GM12874 (cell line): Measurements from ENCODE around the gene ABCB10.

ENCODE experiments used
- CTCF ChIP-seq: IDR thresholded peaks from 2 replicates; pipeline ENCODE4 v1.5.1; 2011; ENCODE audit warnings: low read depth, mild to moderate bottlenecking, control low read depth, low read length, moderate library complexity; ENCODE audit not compliant: insufficient read depth

Gene ABCB10

DNA sequence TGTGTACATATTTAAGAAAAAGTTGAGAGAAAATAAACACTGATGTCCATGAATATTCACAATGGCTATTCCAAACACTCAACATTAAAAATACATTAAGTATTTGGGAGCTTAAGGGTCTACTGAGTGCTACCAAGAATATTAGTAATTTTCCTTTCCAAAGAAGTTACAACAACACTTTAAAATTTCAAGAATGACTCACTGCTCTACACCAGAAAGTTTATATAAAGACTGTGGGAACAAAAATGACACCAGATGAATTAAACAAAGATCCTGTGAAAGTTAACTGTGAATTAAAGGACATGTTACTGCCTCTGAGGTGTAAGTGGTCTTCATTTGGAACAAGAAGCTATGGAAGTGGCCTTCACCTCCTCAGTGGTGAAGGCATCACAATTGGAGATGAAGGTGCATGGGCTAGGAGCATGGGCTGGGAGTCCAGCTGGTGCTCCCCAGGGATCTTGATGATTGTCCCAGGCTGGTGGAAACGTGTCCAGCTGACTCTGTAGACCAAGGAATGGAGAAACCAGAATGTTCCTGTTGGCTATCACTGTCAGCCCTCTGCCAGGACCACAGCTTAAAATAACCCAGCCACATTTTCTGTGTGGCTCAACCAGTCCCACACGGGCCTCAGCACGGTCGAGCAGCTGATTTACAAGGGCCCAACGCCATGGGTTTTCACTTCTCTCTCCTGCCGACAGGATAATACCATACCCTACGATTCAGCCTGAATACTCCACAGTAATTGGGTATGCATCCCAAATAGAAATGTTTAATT lies 38.6 kb upstream of the ABCB10 start:
- TF ChIP-seq CTCF, result no peak

DNA sequence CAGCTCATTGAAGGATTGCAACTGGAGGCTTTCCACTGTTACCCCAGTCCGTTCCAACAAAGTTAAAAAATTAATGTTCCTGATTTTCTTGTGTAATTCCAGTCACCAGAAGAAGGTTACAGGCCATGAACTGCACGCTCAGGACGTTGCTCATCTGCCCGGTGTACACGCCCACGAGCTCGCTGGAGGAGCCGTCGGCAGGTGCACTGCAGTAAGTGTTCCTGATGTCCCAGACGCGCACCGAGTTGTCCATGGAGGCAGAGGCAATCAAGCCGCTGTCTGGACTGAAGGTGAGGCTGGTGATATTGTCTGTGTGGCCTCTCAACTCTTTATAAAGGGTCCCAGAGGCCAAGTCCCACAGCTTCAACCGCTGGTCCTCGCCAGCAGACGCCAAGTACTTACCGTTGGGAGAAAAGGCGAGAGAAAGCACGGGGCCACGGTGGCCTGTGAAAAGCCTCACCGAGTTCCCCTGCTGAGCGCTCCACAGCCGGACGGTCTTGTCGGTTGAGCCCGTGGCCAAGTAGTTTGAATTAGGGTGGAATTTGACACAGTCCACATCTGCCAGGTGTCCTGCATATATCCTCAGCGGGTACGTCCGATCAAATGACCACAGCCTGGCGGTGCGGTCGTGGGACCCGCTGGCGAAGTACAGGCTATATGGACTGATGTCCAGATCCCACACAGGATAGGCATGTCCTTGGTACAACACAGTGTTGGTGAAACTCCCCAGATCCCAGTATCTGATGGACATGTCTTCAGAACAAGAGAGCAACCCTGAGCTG lies 35.9 kb upstream of the ABCB10 start:
- TF ChIP-seq CTCF, result no peak

- no peak for TF ChIP-seq CTCF
These were observed 35.3 kb upstream of the ABCB10 start for GRCh38 chr1:229593800-229594199.

DNA sequence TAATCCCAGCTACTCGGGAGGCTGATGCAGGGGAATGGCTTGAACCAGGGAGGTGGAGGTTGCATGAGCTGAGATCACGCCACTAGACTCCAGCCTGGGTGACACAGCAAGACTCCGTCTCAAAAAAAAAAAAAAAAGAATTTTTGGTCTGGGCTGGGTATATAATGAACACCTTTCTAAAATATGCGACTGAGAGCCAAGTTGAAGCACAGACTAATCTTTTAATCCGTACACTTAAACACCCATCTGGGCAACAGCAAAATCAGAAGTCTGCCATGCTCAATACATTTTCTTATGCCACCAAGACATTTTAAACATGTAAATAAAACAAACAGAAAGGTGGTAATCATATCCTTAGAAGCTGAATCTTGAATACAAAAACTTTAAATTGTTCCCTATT lies 31.6 kb upstream of the ABCB10 start:
- TF ChIP-seq CTCF, result no peak

- no peak for TF ChIP-seq CTCF
These were observed 26.8 kb upstream of the ABCB10 start for GRCh38 chr1:229585338-229585737.

GRCh38 chr1:229582715-229583114 lies 24.2 kb upstream of the ABCB10 start:
- TF ChIP-seq CTCF, result no peak

GRCh38 chr1:229582011-229582694 lies 23.6 kb upstream of the ABCB10 start:
- no peak for TF ChIP-seq CTCF
